GM13977 (cell line): ENCODE data around the gene ZRANB3.

Experiments
- DNase-seq: peaks from one replicate; pipeline ENCODE4 v3.0.0; 2012; ENCODE audit warnings: low spot score
- in situ Hi-C: fragments of 300-500 bp; cut with MboI; formaldehyde crosslinking; loops from one replicate; pipeline ENCODE4 v1.12.0; 2022; ENCODE audit warnings: low sequenced_read_pairs, low pct_unique_long_range_greater_than_20kb, mixed read lengths, inconsistent platforms; ENCODE audit not compliant: unreplicated experiment
- TF ChIP-seq, protein P1 (sequence below): IDR thresholded peaks from 2 replicates; pipeline ENCODE4 v1.5.1; 2012; ENCODE audit warnings: mild to moderate bottlenecking, control low read depth; ENCODE audit not compliant: insufficient read depth; ENCODE audit errors: extremely low read depth, missing control alignments

The ZRANB3 gene

DNA sequence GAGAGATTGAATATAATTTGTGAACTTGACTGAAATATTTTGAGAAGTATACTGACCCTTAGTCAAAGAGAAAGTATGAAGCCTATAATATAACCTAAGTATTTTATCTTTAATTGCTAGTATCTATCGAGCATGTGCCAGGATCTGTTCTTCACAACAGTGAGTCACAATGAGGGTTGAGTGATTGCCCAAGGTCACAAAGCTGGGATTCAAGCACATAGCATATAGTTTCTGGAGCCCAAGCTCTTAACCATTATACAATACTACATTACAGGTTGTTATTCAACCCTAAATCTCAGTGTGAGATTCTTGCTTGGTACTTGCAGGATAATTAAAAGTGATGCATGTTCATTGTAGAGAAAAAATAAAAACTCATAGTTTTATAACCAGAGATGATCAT lies 381.8 kb downstream of the ZRANB3 start:
- DNase-seq = no peak
- in situ Hi-C loops = no loop called here
- TF ChIP-seq, protein P1, sequence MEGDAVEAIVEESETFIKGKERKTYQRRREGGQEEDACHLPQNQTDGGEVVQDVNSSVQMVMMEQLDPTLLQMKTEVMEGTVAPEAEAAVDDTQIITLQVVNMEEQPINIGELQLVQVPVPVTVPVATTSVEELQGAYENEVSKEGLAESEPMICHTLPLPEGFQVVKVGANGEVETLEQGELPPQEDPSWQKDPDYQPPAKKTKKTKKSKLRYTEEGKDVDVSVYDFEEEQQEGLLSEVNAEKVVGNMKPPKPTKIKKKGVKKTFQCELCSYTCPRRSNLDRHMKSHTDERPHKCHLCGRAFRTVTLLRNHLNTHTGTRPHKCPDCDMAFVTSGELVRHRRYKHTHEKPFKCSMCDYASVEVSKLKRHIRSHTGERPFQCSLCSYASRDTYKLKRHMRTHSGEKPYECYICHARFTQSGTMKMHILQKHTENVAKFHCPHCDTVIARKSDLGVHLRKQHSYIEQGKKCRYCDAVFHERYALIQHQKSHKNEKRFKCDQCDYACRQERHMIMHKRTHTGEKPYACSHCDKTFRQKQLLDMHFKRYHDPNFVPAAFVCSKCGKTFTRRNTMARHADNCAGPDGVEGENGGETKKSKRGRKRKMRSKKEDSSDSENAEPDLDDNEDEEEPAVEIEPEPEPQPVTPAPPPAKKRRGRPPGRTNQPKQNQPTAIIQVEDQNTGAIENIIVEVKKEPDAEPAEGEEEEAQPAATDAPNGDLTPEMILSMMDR = no peak

DNA sequence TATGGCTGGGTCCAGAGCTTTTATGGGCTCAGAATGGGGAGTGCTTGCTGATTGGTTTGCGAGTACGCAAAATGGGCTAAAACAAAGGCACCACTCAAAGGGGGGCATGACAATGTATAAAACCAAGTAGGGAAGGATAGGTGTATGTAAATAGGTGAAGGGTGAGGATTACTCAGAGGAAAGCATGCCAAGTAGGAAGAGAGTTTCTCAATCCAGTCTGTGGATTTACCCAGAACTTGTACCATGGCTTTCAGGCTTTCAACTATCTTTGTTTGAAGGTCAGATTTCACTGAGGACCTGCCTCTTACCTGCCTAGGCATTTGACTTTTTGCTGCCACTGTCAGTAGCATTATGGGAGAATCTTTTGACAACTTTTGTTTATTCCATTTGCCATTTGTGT lies 386.7 kb downstream of the ZRANB3 start:
- TF ChIP-seq, protein P1 = no peak
- in situ Hi-C loops = no loop called here
- DNase-seq = no peak

DNA sequence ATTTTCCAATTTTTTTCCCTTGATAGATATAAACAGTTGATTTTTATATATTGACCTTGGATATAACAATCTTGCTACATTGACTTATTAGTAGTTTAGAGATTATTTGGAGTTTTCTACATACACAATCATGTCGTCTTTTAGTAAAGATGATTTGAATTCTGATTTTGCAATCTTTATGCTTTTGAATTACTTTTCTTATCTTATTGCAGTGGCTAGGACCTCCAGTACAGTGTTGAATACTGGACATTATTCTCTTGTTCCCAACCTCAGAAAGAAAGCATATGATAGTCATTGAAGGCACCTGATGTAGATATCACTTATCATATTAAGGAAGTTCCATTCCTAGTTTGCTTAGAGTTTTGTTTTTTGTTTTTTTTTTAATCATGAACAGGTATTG lies 388.7 kb downstream of the ZRANB3 start:
- TF ChIP-seq, protein P1 = no peak
- in situ Hi-C loops = no loop called here
- DNase-seq = no peak

DNA sequence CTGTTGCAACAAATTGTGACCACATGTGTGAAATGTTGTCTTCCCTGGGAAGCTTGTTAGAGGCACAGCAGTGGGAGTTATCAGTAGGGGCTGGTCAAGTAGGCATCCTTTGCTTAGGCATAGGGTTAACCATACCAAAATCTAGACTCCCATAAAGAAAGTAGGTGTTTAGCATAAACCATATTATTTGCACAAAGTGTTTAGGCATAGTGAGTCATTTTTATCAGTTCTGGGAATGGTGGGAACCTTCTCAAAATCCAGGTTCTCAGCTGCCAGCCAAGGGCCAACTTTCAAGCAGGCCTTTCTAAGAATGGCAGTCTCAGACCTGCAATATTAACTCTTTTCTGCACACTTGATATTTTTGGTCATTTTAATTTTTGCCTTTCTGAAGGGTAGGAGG lies 390.4 kb downstream of the ZRANB3 start:
- DNase-seq = no peak
- TF ChIP-seq, protein P1 = no peak
- in situ Hi-C loops = no loop called here

DNA sequence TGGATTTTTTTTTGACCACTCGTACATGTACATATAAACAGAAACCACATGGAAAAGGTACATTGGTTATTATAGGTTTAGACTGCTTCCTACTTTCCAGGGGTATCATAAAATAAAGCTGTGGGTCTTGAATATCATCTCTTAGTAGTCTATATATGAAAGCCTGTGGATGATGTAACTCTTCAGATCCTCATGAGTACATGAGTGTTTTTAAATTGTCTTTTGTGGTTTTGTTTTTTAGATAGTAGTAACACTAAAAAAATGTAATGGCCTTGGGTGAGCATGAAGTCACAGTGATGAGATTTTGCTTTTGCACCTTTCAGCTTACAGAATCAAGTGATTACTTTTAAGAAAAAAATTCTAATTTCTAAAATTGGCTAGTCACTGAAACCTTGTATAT lies 398.7 kb downstream of the ZRANB3 start:
- in situ Hi-C loops = no loop called here
- DNase-seq = no peak
- TF ChIP-seq, protein P1 = no peak

DNA sequence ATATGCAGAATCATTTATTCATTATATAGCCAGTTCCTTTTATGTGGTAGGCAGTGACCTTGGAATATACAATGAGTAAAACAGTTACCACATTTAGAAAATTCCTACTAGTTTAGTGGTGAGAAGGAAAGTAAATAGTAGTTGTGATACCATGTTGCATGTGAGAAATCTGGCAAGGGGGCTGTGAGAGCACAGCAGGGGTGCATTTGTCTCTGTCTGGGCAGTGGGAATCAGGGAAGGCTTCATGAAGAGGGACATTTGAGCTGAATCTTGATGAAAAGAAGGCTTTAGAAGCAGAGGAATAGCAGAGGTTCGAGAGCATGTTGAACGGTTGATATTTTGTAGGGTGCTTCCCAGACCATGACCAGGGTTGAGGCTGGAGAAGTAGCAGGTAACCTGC lies 400.3 kb downstream of the ZRANB3 start:
- DNase-seq = no peak
- in situ Hi-C loops = no loop called here
- TF ChIP-seq, protein P1 = no peak

DNA sequence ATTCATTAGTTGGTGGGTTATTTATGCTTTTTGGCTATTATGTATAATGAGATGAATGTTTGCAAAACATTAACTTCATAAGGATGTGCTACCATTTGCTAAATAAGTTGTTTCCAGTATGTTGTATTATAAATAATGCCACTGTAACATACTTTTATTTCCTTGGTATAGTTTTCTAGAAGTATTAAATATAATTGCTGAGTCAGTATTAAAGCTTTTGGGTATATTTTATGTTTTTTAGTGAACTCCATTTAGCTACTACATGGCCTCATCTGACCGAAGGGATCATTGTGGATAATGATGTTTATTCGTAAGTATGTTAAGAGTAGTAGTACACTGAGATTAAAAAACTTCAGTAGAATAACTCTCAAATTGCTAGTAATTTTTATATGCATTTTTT lies 405.1 kb downstream of the ZRANB3 start:
- DNase-seq = no peak
- TF ChIP-seq, protein P1 = no peak
- in situ Hi-C loops = no loop called here
